Liver (tissue), 3 donors: ENCODE results near the gene LARP7.
"Not testable (repeated sequence)": the region's sequence is repeated elsewhere in the genome, so short reads cannot be mapped to it uniquely, and the experiment has no call there.

Experiments used
- TAF1 ChIP-seq: conservative IDR thresholded peaks from 2 replicates; pipeline ENCODE4 v1.6.1; 2016; ENCODE audit warnings: antibody characterized with exemption, mild to moderate bottlenecking
- YY1 ChIP-seq: IDR thresholded peaks from 2 replicates; pipeline ENCODE4 v1.6.1; 2016; ENCODE audit warnings: antibody characterized with exemption, mild to moderate bottlenecking
- TF ChIP-seq, protein P1 (sequence below): fragments of 150-350 bp; IDR thresholded peaks from 2 replicates; pipeline ENCODE4 v1.5.1; 2017; ENCODE audit warnings: improper control_type of control experiment, low read depth, low read length; ENCODE audit not compliant: missing input control
- TF ChIP-seq, protein P2 (sequence below): IDR thresholded peaks from 2 replicates; pipeline ENCODE4 v1.6.1; 2016; ENCODE audit warnings: antibody characterized with exemption
- donor health status: healthy.
- donor health status: healthy.

DNA sequence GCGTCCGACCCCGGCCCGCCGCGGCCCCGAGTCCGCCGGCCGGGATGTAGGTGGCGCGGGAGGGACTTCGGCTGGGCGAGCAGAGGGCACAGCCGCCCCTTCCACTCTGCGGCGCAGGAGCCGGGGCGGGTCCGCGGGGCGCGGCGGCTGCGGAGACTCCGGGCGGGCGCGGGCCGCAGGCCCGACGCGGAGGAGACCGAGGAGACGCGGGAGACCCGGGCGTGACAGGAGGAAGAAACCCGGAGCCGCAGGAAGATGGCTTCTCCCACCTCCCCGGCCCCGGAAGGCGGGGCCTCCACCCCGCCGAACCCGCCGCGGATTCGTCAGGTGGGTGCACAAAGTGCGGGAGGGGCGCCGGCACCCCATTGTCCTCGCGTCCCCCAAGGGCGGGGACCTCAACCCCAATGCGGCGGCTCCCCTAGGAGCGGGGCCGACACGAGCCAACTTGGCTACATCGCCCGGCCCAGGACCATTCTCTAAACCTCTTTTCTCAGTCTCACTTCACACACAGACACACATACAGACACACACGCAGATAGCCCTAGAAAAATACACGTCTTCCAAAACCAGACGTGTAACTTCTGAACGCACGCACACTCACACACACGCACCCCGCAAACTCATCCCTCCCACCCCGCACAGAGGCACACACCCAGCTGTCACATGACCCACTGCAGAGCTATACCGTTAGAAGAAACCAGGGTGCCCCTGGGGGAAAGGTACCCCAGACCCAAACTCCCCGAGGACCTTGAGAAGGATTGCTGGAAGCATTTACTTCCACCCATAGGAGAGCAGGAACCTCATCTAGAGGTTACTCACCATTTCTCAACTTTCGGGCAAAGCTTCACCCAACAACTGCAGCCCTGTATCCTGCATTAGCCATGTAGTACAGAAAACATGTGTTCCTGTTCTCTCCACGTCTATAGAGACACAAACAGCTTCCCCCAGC, 69.2 kb downstream of the LARP7 start:
- TF ChIP-seq, protein P1, sequence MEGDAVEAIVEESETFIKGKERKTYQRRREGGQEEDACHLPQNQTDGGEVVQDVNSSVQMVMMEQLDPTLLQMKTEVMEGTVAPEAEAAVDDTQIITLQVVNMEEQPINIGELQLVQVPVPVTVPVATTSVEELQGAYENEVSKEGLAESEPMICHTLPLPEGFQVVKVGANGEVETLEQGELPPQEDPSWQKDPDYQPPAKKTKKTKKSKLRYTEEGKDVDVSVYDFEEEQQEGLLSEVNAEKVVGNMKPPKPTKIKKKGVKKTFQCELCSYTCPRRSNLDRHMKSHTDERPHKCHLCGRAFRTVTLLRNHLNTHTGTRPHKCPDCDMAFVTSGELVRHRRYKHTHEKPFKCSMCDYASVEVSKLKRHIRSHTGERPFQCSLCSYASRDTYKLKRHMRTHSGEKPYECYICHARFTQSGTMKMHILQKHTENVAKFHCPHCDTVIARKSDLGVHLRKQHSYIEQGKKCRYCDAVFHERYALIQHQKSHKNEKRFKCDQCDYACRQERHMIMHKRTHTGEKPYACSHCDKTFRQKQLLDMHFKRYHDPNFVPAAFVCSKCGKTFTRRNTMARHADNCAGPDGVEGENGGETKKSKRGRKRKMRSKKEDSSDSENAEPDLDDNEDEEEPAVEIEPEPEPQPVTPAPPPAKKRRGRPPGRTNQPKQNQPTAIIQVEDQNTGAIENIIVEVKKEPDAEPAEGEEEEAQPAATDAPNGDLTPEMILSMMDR, result not testable (repeated sequence)
- not testable (repeated sequence) for TF ChIP-seq YY1, TAF1
- TF ChIP-seq, protein P2, sequence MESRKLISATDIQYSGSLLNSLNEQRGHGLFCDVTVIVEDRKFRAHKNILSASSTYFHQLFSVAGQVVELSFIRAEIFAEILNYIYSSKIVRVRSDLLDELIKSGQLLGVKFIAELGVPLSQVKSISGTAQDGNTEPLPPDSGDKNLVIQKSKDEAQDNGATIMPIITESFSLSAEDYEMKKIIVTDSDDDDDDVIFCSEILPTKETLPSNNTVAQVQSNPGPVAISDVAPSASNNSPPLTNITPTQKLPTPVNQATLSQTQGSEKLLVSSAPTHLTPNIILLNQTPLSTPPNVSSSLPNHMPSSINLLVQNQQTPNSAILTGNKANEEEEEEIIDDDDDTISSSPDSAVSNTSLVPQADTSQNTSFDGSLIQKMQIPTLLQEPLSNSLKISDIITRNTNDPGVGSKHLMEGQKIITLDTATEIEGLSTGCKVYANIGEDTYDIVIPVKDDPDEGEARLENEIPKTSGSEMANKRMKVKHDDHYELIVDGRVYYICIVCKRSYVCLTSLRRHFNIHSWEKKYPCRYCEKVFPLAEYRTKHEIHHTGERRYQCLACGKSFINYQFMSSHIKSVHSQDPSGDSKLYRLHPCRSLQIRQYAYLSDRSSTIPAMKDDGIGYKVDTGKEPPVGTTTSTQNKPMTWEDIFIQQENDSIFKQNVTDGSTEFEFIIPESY, result not testable (repeated sequence)
